ENCODE results near the gene BIRC2. TPM values are rescaled to one million over a fixed set of nuclear protein-coding genes. Genes with fewer than 3 reads are reported as not detected.

The BIRC2 gene
- total RNA-seq, 4 donors from 2014 or later = 43.9 to 152 (median 72.9) TPM

GRCh38 chr11:102427068-102427467 is 80.1 kb downstream of the BIRC2 start:
- Histone ChIP-seq H3K27ac (peak overlapping the region in 2 of 3 donors; percentile 5 to 17), H3K4me1 (peaks cover 43 to 47% of the 10 kb centered on the region in 2 donors)

More at GRCh38 chr11:102427068-102427467, 80.1 kb downstream of the BIRC2 start:
- no peak for DNase-seq
- H3K4me3 ChIP-seq (replicated peaks in 1 of 3) = no peak overlapping the region
- TF ChIP-seq CTCF (IDR thresholded peaks at IDR 0.05) (no peak), POLR2A (IDR thresholded peaks at IDR 0.05) (no peak)
- H3K27me3 ChIP-seq = no peaks in the 10 kb centered on the region
- 0% methylated on average over 1 of the region's 1 CpG for WGBS, 2 donors
- no peaks in the 10 kb centered on the region for H3K9me3 ChIP-seq
- H3K36me3 ChIP-seq = no peaks in the 10 kb centered on the region
- intact Hi-C loops (cut with DNase I) = no loop called here

Small RNA genes within 50 kb of the gene (small RNA-seq; reads per million reads assigned to genes)
- gene AP000942.3 = not detected
- gene AP000942.4 = not detected
- gene RNU6-952P = not detected

Other genes with a start within 250 kb of the BIRC2 start
- gene YAP1, start 236.8 kb upstream of the BIRC2 start, total RNA-seq = 100 to 1,000 TPM; 162 to 202 (median 176) TPM
- gene BIRC3, start 29.7 kb upstream of the BIRC2 start, total RNA-seq = 1 to 10 TPM; 2.0 to 6.0 (median 4.1) TPM
- gene TMEM123, start 105.6 kb downstream of the BIRC2 start, total RNA-seq = 100 to 1,000 TPM; 282 to 506 (median 336) TPM
- 1 to 10 TPM in 1 of 4 donors, not detected in 3; 1.2 TPM for gene MMP7, start 183.5 kb downstream of the BIRC2 start, total RNA-seq